ENCODE results near the gene GSPT1.

- TF ChIP-seq TAF1 (IDR thresholded peaks at IDR 0.05; ENCODE audit: borderline replicate concordance, insufficient read depth, low read length): no peak
- TF ChIP-seq POLR2AphosphoS5 (IDR thresholded peaks at IDR 0.05; ENCODE audit: low read depth, low read length): peak; percentile 36; the same call in 1 of the 2 replicates
- no peak for TF ChIP-seq FOXP2 (optimal IDR thresholded peaks at IDR 0.05; ENCODE audit: borderline replicate concordance, extremely low read depth, extremely low read length, insufficient read depth)
Observed at GRCh38 chr16:11843861-11844260, 71.9 kb downstream of the GSPT1 start.
